PC-3 (cell line): Measurements from ENCODE around the gene ESYT3. TPM values are rescaled to one million over a fixed set of nuclear protein-coding genes. Genes with fewer than 3 reads are reported as not detected.

Experiments
- ATAC-seq: fragments of 200-7000 bp; cut with Tn5 transposase; 2 replicates; pipeline ENCODE4 v1.9.1; 2020; ENCODE audit warnings: mild to moderate bottlenecking, moderate library complexity
- BruUV-seq: library from RNA; stranded (reverse); fragments of 400-500 nt; replicated peaks from 2 replicates; lab custom pipeline; 2021; lab: Mats Ljungman, UMichigan
- CTCF ChIA-PET: fragments of 300-600 bp; sonication (Branson Sonifier 250); formaldehyde crosslinking; loops from one replicate; lab custom pipeline; 2022; ENCODE audit warnings: antibody characterized with exemption; lab: Charles Lee
- POLR2A ChIA-PET: fragments of 300-600 bp; sonication (Branson Sonifier 250); formaldehyde crosslinking; loops from one replicate; lab custom pipeline; 2022; ENCODE audit warnings: antibody characterized with exemption; ENCODE audit not compliant: unreplicated experiment; lab: Charles Lee
- DNase-seq: peaks from one replicate; pipeline ENCODE4 v3.0.0-alpha.2; 2015
- H2AFZ ChIP-seq: fragments of 300-600 bp; sonication (generic); 2 replicates; pipeline ENCODE4 v1.6.0; 2016; ENCODE audit warnings: antibody characterized with exemption, low read length
- H3F3A ChIP-seq: fragments of 300-600 bp; sonication (generic); one replicate; pipeline ENCODE4 v1.6.0; 2017; ENCODE audit warnings: antibody characterized with exemption, low read length, control low read depth, mild to moderate bottlenecking; ENCODE audit not compliant: unreplicated experiment
- H3K27ac ChIP-seq: fragments of 300-600 bp; sonication (generic); 2 replicates; pipeline ENCODE4 v1.5.1; 2016; ENCODE audit warnings: mild to moderate bottlenecking, low read length
- H3K27me3 ChIP-seq: fragments of 300-600 bp; sonication (generic); 2 replicates; pipeline ENCODE4 v1.6.1; 2016; ENCODE audit warnings: low read length, mixed read lengths
- H3K36me3 ChIP-seq: fragments of 300-600 bp; sonication (generic); 2 replicates; pipeline ENCODE4 v1.6.1; 2016; ENCODE audit warnings: low read depth, mixed run types, low read length, mixed read lengths
- H3K4me1 ChIP-seq: fragments of 300-600 bp; sonication (generic); 2 replicates; pipeline ENCODE4 v1.5.1; 2016; ENCODE audit warnings: low read length; ENCODE audit not compliant: insufficient read depth
- H3K4me2 ChIP-seq: fragments of 300-600 bp; sonication (generic); 2 replicates; pipeline ENCODE4 v1.6.0; 2016; ENCODE audit warnings: low read length
- H3K4me3 ChIP-seq: fragments of 300-600 bp; sonication (generic); 2 replicates; pipeline ENCODE4 v1.5.1; 2016; ENCODE audit warnings: mild to moderate bottlenecking, low read length, mixed read lengths
- H3K79me2 ChIP-seq: fragments of 300-600 bp; sonication (generic); 2 replicates; pipeline ENCODE4 v1.6.1; 2017; ENCODE audit warnings: low read length, mixed read lengths
- H3K9ac ChIP-seq: fragments of 300-600 bp; sonication (generic); 2 replicates; pipeline ENCODE4 v1.6.0; 2016; ENCODE audit warnings: mild to moderate bottlenecking, low read length
- H3K9me2 ChIP-seq: fragments of 300-600 bp; sonication (generic); replicated peaks from 2 replicates; pipeline ENCODE4 v1.6.1; 2016; ENCODE audit warnings: mixed run types, low read length, mixed read lengths
- H3K9me3 ChIP-seq: fragments of 300-600 bp; sonication (generic); 2 replicates; pipeline ENCODE4 v1.6.1; 2016; ENCODE audit warnings: low read length, mixed read lengths
- H4K20me1 ChIP-seq: fragments of 300-600 bp; sonication (generic); 2 replicates; pipeline ENCODE4 v1.6.1; 2016; ENCODE audit warnings: low read length, mixed read lengths
- CTCF ChIP-seq: fragments of 300-600 bp; sonication (generic); conservative IDR thresholded peaks from 2 replicates; pipeline ENCODE4 v1.5.1; 2017; ENCODE audit warnings: antibody characterized with exemption, low read depth, mild to moderate bottlenecking, low read length
- EZH2 ChIP-seq: fragments of 300-600 bp; sonication (generic); IDR thresholded peaks from one replicate; pipeline ENCODE4 v1.6.1; 2017; ENCODE audit warnings: antibody characterized with exemption, mild to moderate bottlenecking, low read length; ENCODE audit not compliant: unreplicated experiment
- EZH2phosphoT487 ChIP-seq: fragments of 300-600 bp; sonication (generic); IDR thresholded peaks from 2 replicates; pipeline ENCODE4 v1.6.1; 2018; ENCODE audit warnings: mild to moderate bottlenecking, antibody characterized with exemption, low read length, borderline replicate concordance
- intact Hi-C: fragments of 100-400 bp; cut with micrococcal nuclease; formaldehyde crosslinking; loops from 2 replicates; pipeline ENCODE4 v1.9.0; 2023
- total RNA-seq: library from RNA; depleted of rRNA; stranded (reverse); fragments of >200 nt; gene quantifications from 2 replicates; pipeline ENCODE4 v1.2.3, GENCODE V29; 2014

Gene ESYT3
- total RNA-seq, 1 experiment from 2014 or later = 1.6 TPM

GRCh38 chr3:138438896-138439295 lies 4.5 kb downstream of the ESYT3 start:
- H3K9me3 ChIP-seq = no peaks in the 10 kb centered on the region
- H3K79me2 ChIP-seq = no peaks in the 10 kb centered on the region
- H2AFZ ChIP-seq = no peak overlapping the region
- H3K36me3 ChIP-seq = no peaks in the 10 kb centered on the region
- POLR2A ChIA-PET = no interaction called here
- TF ChIP-seq EZH2phosphoT487 (no peak), EZH2 (no peak), CTCF (no peak)
- no peaks in the 10 kb centered on the region for H4K20me1 ChIP-seq
- ATAC-seq (no peak), DNase-seq (peak; percentile 11)
- no peak overlapping the region for H3K9ac ChIP-seq
- intact Hi-C loops = no loop called here
- no peaks in the 10 kb centered on the region for H3F3A ChIP-seq
- no peak overlapping the region for H3K4me2 ChIP-seq
- no peaks in the 10 kb centered on the region for H3K27me3 ChIP-seq
- CTCF ChIA-PET = no interaction called here
- H3K4me3 ChIP-seq = no peak overlapping the region
- H3K4me1 ChIP-seq = peaks cover 15% of the 10 kb centered on the region
- H3K9me2 ChIP-seq = no peaks in the 10 kb centered on the region
- no TSS peak for BruUV-seq
- H3K27ac ChIP-seq = no peak overlapping the region

- no peaks in the 10 kb centered on the region for H4K20me1 ChIP-seq
- H3K36me3 ChIP-seq = no peaks in the 10 kb centered on the region
- H3K4me1 ChIP-seq = peaks cover 13% of the 10 kb centered on the region
- BruUV-seq = no TSS peak
- no peaks in the 10 kb centered on the region for H3F3A ChIP-seq
- no peak overlapping the region for H3K4me2 ChIP-seq
- no peaks in the 10 kb centered on the region for H3K9me2 ChIP-seq
- no peak for ATAC-seq
- no peak overlapping the region for H3K4me3 ChIP-seq
- no peaks in the 10 kb centered on the region for H3K27me3 ChIP-seq
- ChIA-PET CTCF (no interaction called here), POLR2A (no interaction called here)
- intact Hi-C loops = no loop called here
- DNase-seq = no peak
- H2AFZ ChIP-seq = no peak overlapping the region
- TF ChIP-seq EZH2phosphoT487 (no peak), CTCF (no peak), EZH2 (no peak)
- H3K27ac ChIP-seq = no peak overlapping the region
- H3K9me3 ChIP-seq = no peaks in the 10 kb centered on the region
- no peaks in the 10 kb centered on the region for H3K79me2 ChIP-seq
- no peak overlapping the region for H3K9ac ChIP-seq
These were observed 5.2 kb downstream of the ESYT3 start for GRCh38 chr3:138439646-138440045.

GRCh38 chr3:138440121-138440521 lies 5.7 kb downstream of the ESYT3 start:
- TF ChIP-seq EZH2phosphoT487 (no peak), EZH2 (no peak), CTCF (no peak)
- Histone ChIP-seq H3K4me2 (no peak overlapping the region), H3K9ac (no peak overlapping the region), H4K20me1 (no peaks in the 10 kb centered on the region), H3K4me3 (no peak overlapping the region), H3K79me2 (no peaks in the 10 kb centered on the region), H3K9me2 (no peaks in the 10 kb centered on the region), H3K27ac (no peak overlapping the region), H3F3A (no peaks in the 10 kb centered on the region), H2AFZ (no peak overlapping the region), H3K4me1 (peaks cover 10% of the 10 kb centered on the region), H3K27me3 (no peaks in the 10 kb centered on the region), H3K36me3 (no peaks in the 10 kb centered on the region), H3K9me3 (no peaks in the 10 kb centered on the region)
- DNase-seq (no peak), ATAC-seq (no peak)
- POLR2A ChIA-PET = no interaction called here
- intact Hi-C loops = no loop called here
- CTCF ChIA-PET = no interaction called here
- no TSS peak for BruUV-seq
